LHCN-M2 (cell line): ENCODE results near the gene TUBB. TPM values are rescaled to one million over a fixed set of nuclear protein-coding genes. Genes with fewer than 3 reads are reported as not detected.
A peak's percentile ranks its signal among the peaks of the same experiment; 100 is the strongest.

Experiments
- DNase-seq: peaks from one replicate; pipeline ENCODE4 v3.0.0-alpha.2; 2012; ENCODE audit warnings: low read depth
- total RNA-seq: library from RNA; depleted of rRNA; stranded (reverse); fragments of >200 nt; gene quantifications from 2 replicates; pipeline ENCODE4 v1.2.3, GENCODE V29; 2014

The TUBB gene
- total RNA-seq, 1 experiment from 2014 or later, result 1,474 TPM

GRCh38 chr6:30687659-30688431, 32.3 kb upstream of the TUBB start:
- peak; percentile 70 for DNase-seq

- no peak for DNase-seq
Measured at GRCh38 chr6:30688569-30688968, 31.6 kb upstream of the TUBB start.

- DNase-seq, result no peak
Measured at GRCh38 chr6:30689022-30689865, 30.9 kb upstream of the TUBB start.

- DNase-seq, result no peak
Measured at GRCh38 chr6:30689985-30690384, 30.2 kb upstream of the TUBB start.

- peak; percentile 89 for DNase-seq
Measured at GRCh38 chr6:30690403-30691207, 29.5 kb upstream of the TUBB start, which contains the start of gene NRM. Gene NRM, minus strand, starts transcription at chr6:30690984. Its CDS starts 10 bp downstream, at chr6:30690974.

GRCh38 chr6:30691208-30691847, 28.8 kb upstream of the TUBB start:
- no peak for DNase-seq

GRCh38 chr6:30696432-30696831, 23.7 kb upstream of the TUBB start:
- no peak for DNase-seq

- DNase-seq, result no peak
Measured at GRCh38 chr6:30700340-30700739, 19.8 kb upstream of the TUBB start.

- no peak for DNase-seq
Measured at GRCh38 chr6:30703011-30703410, 17.1 kb upstream of the TUBB start.

GRCh38 chr6:30703821-30704220, 16.3 kb upstream of the TUBB start:
- DNase-seq, result no peak

- DNase-seq, result no peak
Measured at GRCh38 chr6:30705620-30706019, 14.5 kb upstream of the TUBB start.

- no peak for DNase-seq
Measured at GRCh38 chr6:30707281-30707850, 12.8 kb upstream of the TUBB start.

GRCh38 chr6:30709101-30709868, 10.9 kb upstream of the TUBB start:
- DNase-seq, result no peak

- no peak for DNase-seq
Measured at GRCh38 chr6:30711758-30712380, 8.3 kb upstream of the TUBB start.

GRCh38 chr6:30712441-30712945, 7.7 kb upstream of the TUBB start:
- DNase-seq, result no peak

- no peak for DNase-seq
Measured at GRCh38 chr6:30714263-30714662, 5.9 kb upstream of the TUBB start.

GRCh38 chr6:30716879-30717128, 3.3 kb upstream of the TUBB start:
- DNase-seq, result no peak

GRCh38 chr6:30717129-30717844, 2.9 kb upstream of the TUBB start, which contains the start of gene MDC1:
Gene MDC1, minus strand, starts transcription at chr6:30717281. Its CDS starts 2,106 bp downstream, at chr6:30715175.
- DNase-seq, result peak; percentile 100
